GM12878 (cell line): ENCODE data around the gene TMEM252. TPM values are rescaled to one million over a fixed set of nuclear protein-coding genes. Genes with fewer than 3 reads are reported as not detected.

Source experiments
- ATAC-seq: fragments of 200-7000 bp; cut with Tn5 transposase; 3 replicates; pipeline ENCODE4 v1.9.1; 2020; ENCODE audit warnings: mild to moderate bottlenecking, moderate library complexity
- BruUV-seq: library from RNA; stranded (reverse); fragments of 400-500 nt; replicated peaks from 2 replicates; lab custom pipeline; 2021; lab: Mats Ljungman, UMichigan
- CTCF ChIA-PET: fragments of 300-600 bp; sonication (Branson Sonifier 250); formaldehyde crosslinking; extraction: SDS; loops from one replicate; lab custom pipeline; 2021; ENCODE audit warnings: inconsistent platforms; lab: Yijun Ruan, JAX
- POLR2A ChIA-PET: fragments of 350-600 bp; formaldehyde crosslinking; extraction: SDS; loops from one replicate; lab custom pipeline; 2021; ENCODE audit warnings: inconsistent platforms; lab: Charles Lee
- RAD21 ChIA-PET: fragments of 300-600 bp; sonication (Branson Sonifier 250); formaldehyde crosslinking; loops from one replicate; lab custom pipeline; 2023; ENCODE audit warnings: antibody characterized with exemption; ENCODE audit not compliant: unreplicated experiment; lab: Charles Lee
- SMC1A ChIA-PET: fragments of 300-600 bp; sonication (Branson Sonifier 250); formaldehyde crosslinking; loops from one replicate; lab custom pipeline; 2023; ENCODE audit not compliant: unreplicated experiment, uncharacterized antibody; lab: Charles Lee
- DNase-seq: peaks from one replicate; pipeline ENCODE4 v3.0.0-alpha.2; 2011; ENCODE audit warnings: low read depth, low spot score
- FAIRE-seq: peaks from 3 replicates; lab custom pipeline; 2011; peaks lifted over from hg19 to GRCh38; lab: Jason Lieb, UNC
- H2AFZ ChIP-seq: 2 replicates; pipeline ENCODE4 v1.6.0; 2011; ENCODE audit warnings: low read depth, low read length, control low read depth; ENCODE audit not compliant: control insufficient read depth
- H3K27ac ChIP-seq: 2 replicates; pipeline ENCODE4 v1.5.1; 2011; ENCODE audit warnings: control low read depth; ENCODE audit not compliant: control insufficient read depth, insufficient read depth
- H3K27me3 ChIP-seq, 2 experiments: replicated peaks in 1 of 2; 2 replicates each; pipeline versions ENCODE4 v1.6.0 to v1.6.1; 2011; ENCODE audit warnings: low read length in 1 of 2; ENCODE audit not compliant: control insufficient read depth in 2 of 2, insufficient read depth in 2 of 2
- H3K36me3 ChIP-seq, 2 experiments: 2 replicates each; pipeline ENCODE4 v1.5.1; 2011; ENCODE audit warnings: low read length in 1 of 2; ENCODE audit not compliant: control insufficient read depth in 2 of 2, insufficient read depth in 2 of 2
- H3K4me1 ChIP-seq: 2 replicates; pipeline ENCODE4 v1.6.1; 2011; ENCODE audit warnings: mild to moderate bottlenecking, low read length, moderate library complexity, mixed read lengths; ENCODE audit not compliant: control insufficient read depth, insufficient read depth
- H3K4me2 ChIP-seq: 2 replicates; pipeline ENCODE4 v1.6.0; 2011; ENCODE audit warnings: control low read depth; ENCODE audit not compliant: control insufficient read depth, insufficient read depth
- H3K4me3 ChIP-seq: fragments of 200-600 bp; sonication (generic); 2 replicates; pipeline ENCODE4 v1.5.1; 2016
- H3K79me2 ChIP-seq: 2 replicates; pipeline ENCODE4 v1.6.0; 2011; ENCODE audit warnings: low read length; ENCODE audit not compliant: control insufficient read depth, insufficient read depth
- H3K9ac ChIP-seq: 2 replicates; pipeline ENCODE4 v1.8.0; 2011; ENCODE audit warnings: low read length, control low read depth, mixed read lengths; ENCODE audit not compliant: control insufficient read depth, insufficient read depth
- H3K9me3 ChIP-seq: replicated peaks from 3 replicates; pipeline ENCODE4 v1.5.1; 2011; ENCODE audit warnings: mild to moderate bottlenecking, low read length; ENCODE audit not compliant: control insufficient read depth, insufficient read depth
- H4K20me1 ChIP-seq: 2 replicates; pipeline ENCODE4 v1.6.0; 2011; ENCODE audit not compliant: control insufficient read depth, insufficient read depth
- ATF2 ChIP-seq: IDR thresholded peaks from 2 replicates; pipeline ENCODE4 v1.6.1; 2012; ENCODE audit warnings: low read length, inconsistent platforms
- ELK1 ChIP-seq: IDR thresholded peaks from 2 replicates; pipeline ENCODE4 v1.6.1; 2012; ENCODE audit warnings: low read depth, low read length, improper control_type of control experiment
- ESRRA ChIP-seq: IDR thresholded peaks from 2 replicates; pipeline ENCODE4 v1.6.1; 2012; ENCODE audit warnings: mild to moderate bottlenecking, low read length, improper control_type of control experiment
- NRF1 ChIP-seq: conservative IDR thresholded peaks from 2 replicates; pipeline ENCODE4 v1.6.1; 2011; ENCODE audit warnings: mild to moderate bottlenecking, low read depth, low read length, improper control_type of control experiment
- YBX1 ChIP-seq: fragments of 450-650 bp; IDR thresholded peaks from 2 replicates; pipeline ENCODE4 v1.6.1; 2016; ENCODE audit warnings: antibody characterized with exemption
- WGBS: methylation state at CpG from one replicate; pipeline ENCODE4 v1.1.6; 2016; ENCODE audit warnings: low lambda C conversion rate; ENCODE audit not compliant: insufficient replicate concordance, insufficient coverage; ENCODE audit errors: missing lambda C conversion rate; 5-methylcytosine and 5-hydroxymethylcytosine counted together
- in situ Hi-C: fragments of 300-500 bp; cut with MboI; formaldehyde crosslinking; loops from 9 replicates; pipeline ENCODE4 v1.14.3; 2018; ENCODE audit warnings: mixed read lengths
- intact Hi-C: fragments of 100-400 bp; cut with micrococcal nuclease; formaldehyde crosslinking; loops from one replicate; pipeline ENCODE4 v1.14.2; 2022; ENCODE audit not compliant: unreplicated experiment
- polyA plus RNA-seq, 11 experiments: library from polyadenylated mRNA; depleted of rRNA in 4 of 11; unstranded in 6 of 11; stranded (reverse) in 5 of 11; fragments of >200 nt; fragmentation: Nextera tagmentation in 4 of 11; fragmentation: Illumina TruSeq in 1 of 11; extraction: Ambion mirVana in 4 of 11; extraction: Trizol in 1 of 11; gene quantifications; 1 replicate in 1 of 11; 2 replicates in 10 of 11; pipeline versions ENCODE4 v1.2.1 to v1.2.3, GENCODE V29; 2011 to 2016; ENCODE audit warnings: inconsistent platforms in 2 of 11, missing spikeins in 2 of 11, low read depth in 1 of 11
- total RNA-seq, 4 experiments: library from RNA; depleted of rRNA in 3 of 4; stranded (reverse); fragments of >200 nt in 3 of 4; fragmentation: Illumina TruSeq in 1 of 4; extraction: Trizol in 1 of 4; gene quantifications; 2 replicates each; pipeline versions ENCODE4 v1.2.1 to v1.2.3, GENCODE V29; 2013 to 2021

Gene TMEM252
- total and polyA plus RNA-seq, 10 of the 15 experiments (the other 5 are each of a cell fraction or from before 2014, with no cell fraction given): not detected

GRCh38 chr9:68500457-68501381 is 40.0 kb downstream of the TMEM252 start:
- no TSS peak for BruUV-seq
- Histone ChIP-seq H4K20me1 (no peaks in the 10 kb centered on the region), H3K4me2 (no peak overlapping the region), H2AFZ (no peak overlapping the region), H3K27me3 (peaks cover 0 to 3% of the 10 kb centered on the region in 2 experiments; a peak in 2 of 4 replicates), H3K9ac (no peak overlapping the region), H3K4me1 (no peaks in the 10 kb centered on the region; the same call in 1 of the 2 replicates), H3K27ac (no peak overlapping the region), H3K4me3 (no peak overlapping the region), H3K36me3 (no peaks in the 10 kb centered on the region), H3K79me2 (no peaks in the 10 kb centered on the region), H3K9me3 (no peaks in the 10 kb centered on the region; the same call in 2 of the 3 replicates)
- intact Hi-C loops: no loop called here
- DNase-seq: no peak
- SMC1A ChIA-PET: interaction anchor here (0.6 kb wide), 1 partner anchor 15 kb away, joined by 3 read pairs; no protein-coding TSS in a partner anchor
- no peak for ATAC-seq
- RAD21 ChIA-PET: no interaction called here
- no peak for TF ChIP-seq ATF2
- TF ChIP-seq ESRRA: no peak
- TF ChIP-seq YBX1: no peak
- no peak for TF ChIP-seq ELK1
- TF ChIP-seq NRF1: no peak
- WGBS: 62% methylated on average over 9 of the region's 9 CpGs
- CTCF ChIA-PET: no interaction called here
- FAIRE-seq: no peak
- in situ Hi-C loops: no loop called here
- POLR2A ChIA-PET: no interaction called here
